Endothelial cell of umbilical vein (primary cell): Measurements from ENCODE around the gene F2RL2. TPM values are rescaled to one million over a fixed set of nuclear protein-coding genes. Genes with fewer than 3 reads are reported as not detected.

Experiments
- BruUV-seq: library from RNA; stranded (reverse); fragments of 400-500 nt; replicated peaks from 2 replicates; lab custom pipeline; 2021; lab: Mats Ljungman, UMichigan
- CTCF ChIA-PET: fragments of 300-600, 350-600 bp; sonication (Branson Sonifier 250); formaldehyde crosslinking; loops from one replicate; lab custom pipeline; 2021; ENCODE audit warnings: antibody characterized with exemption, inconsistent platforms; lab: Charles Lee
- POLR2A ChIA-PET: fragments of 300-600, 350-600 bp; sonication (Branson Sonifier 250); formaldehyde crosslinking; loops from one replicate; lab custom pipeline; 2021; ENCODE audit warnings: antibody characterized with exemption, inconsistent platforms; lab: Charles Lee
- DNase-seq: peaks from one replicate; pipeline ENCODE4 v3.0.0-alpha.2; 2011; ENCODE audit warnings: low read depth, low spot score
- FAIRE-seq: peaks from 2 replicates; lab custom pipeline; 2011; peaks lifted over from hg19 to GRCh38; lab: Jason Lieb, UNC
- H2AFZ ChIP-seq: 2 replicates; pipeline ENCODE4 v1.6.0; 2012; ENCODE audit warnings: low read depth, low read length, control low read depth, inconsistent platforms
- H3K27ac ChIP-seq: 2 replicates; pipeline ENCODE4 v1.5.1; 2011; ENCODE audit warnings: low read depth, mild to moderate bottlenecking, control low read depth, low read length, moderate library complexity; ENCODE audit not compliant: insufficient read depth
- H3K27me3 ChIP-seq, 2 experiments: 2 replicates each; pipeline versions ENCODE4 v1.6.0 to v1.6.1; 2011; ENCODE audit warnings: low read length in 2 of 2, mixed read lengths in 1 of 2; ENCODE audit not compliant: control insufficient read depth in 2 of 2, insufficient read depth in 2 of 2
- H3K36me3 ChIP-seq, 2 experiments: 2 replicates in 1 of 2; 3 replicates in 1 of 2; pipeline ENCODE4 v1.5.1; 2011; ENCODE audit warnings: low read length in 2 of 2, mild to moderate bottlenecking in 1 of 2, moderate library complexity in 1 of 2; ENCODE audit not compliant: control insufficient read depth in 2 of 2, insufficient read depth in 2 of 2; ENCODE audit errors: extremely low read depth in 1 of 2
- H3K4me1 ChIP-seq: 3 replicates; pipeline ENCODE4 v1.5.1; 2011; ENCODE audit warnings: mild to moderate bottlenecking, low read length; ENCODE audit not compliant: control insufficient read depth, insufficient read depth; ENCODE audit errors: extremely low read depth
- H3K4me2 ChIP-seq: 2 replicates; pipeline ENCODE4 v1.6.1; 2011; ENCODE audit warnings: low read length, control low read depth, mixed read lengths; ENCODE audit not compliant: insufficient read depth
- H3K4me3 ChIP-seq, 3 experiments: fragments of 200-600 bp in 1 of 3; sonication (generic), shearing (Covaris generic) in 1 of 3; replicated peaks in 1 of 3; 2 replicates each; pipeline ENCODE4 v1.5.1; 2011 to 2016; ENCODE audit warnings: control low read depth in 3 of 3, low read length in 3 of 3, mild to moderate bottlenecking in 2 of 3, inconsistent platforms in 1 of 3, low read depth in 1 of 3, moderate library complexity in 1 of 3; ENCODE audit not compliant: insufficient read depth in 1 of 3
- H3K79me2 ChIP-seq: 2 replicates; pipeline ENCODE4 v1.6.0; 2012; ENCODE audit warnings: low read length, inconsistent platforms; ENCODE audit not compliant: control insufficient read depth, insufficient read depth
- H3K9ac ChIP-seq: replicated peaks from 2 replicates; pipeline ENCODE3; 2011; ENCODE audit warnings: low read length, control low read depth; ENCODE audit not compliant: insufficient read depth; ENCODE audit errors: extremely low read depth
- H3K9me1 ChIP-seq: replicated peaks from 3 replicates; pipeline ENCODE4 v1.6.0; 2011; ENCODE audit warnings: mild to moderate bottlenecking, low read length; ENCODE audit not compliant: control insufficient read depth, insufficient read depth; ENCODE audit errors: extremely low read depth
- H3K9me3 ChIP-seq: replicated peaks from 2 replicates; pipeline ENCODE4 v1.5.1; 2012; ENCODE audit warnings: low read length, inconsistent platforms; ENCODE audit not compliant: control insufficient read depth, insufficient read depth
- H4K20me1 ChIP-seq: replicated peaks from 2 replicates; pipeline ENCODE3; 2011; ENCODE audit warnings: mild to moderate bottlenecking, low read length; ENCODE audit not compliant: control insufficient read depth, insufficient read depth; ENCODE audit errors: extremely low read depth
- CTCF ChIP-seq, 2 donors: IDR thresholded peaks; 1 replicate in 1 of 2; 2 replicates in 1 of 2; pipeline ENCODE4 v1.5.1; 2011; ENCODE audit warnings: low read length in 2 of 2, mild to moderate bottlenecking in 2 of 2, moderate library complexity in 2 of 2, control low read depth in 1 of 2, inconsistent platforms in 1 of 2, low read depth in 1 of 2; ENCODE audit not compliant: insufficient read depth in 1 of 2; ENCODE audit errors: extremely low read depth in 1 of 2
- EZH2 ChIP-seq: IDR thresholded peaks from 2 replicates; pipeline ENCODE4 v1.6.1; 2012; ENCODE audit warnings: borderline replicate concordance, low read depth, mild to moderate bottlenecking, moderate library complexity, low read length, inconsistent platforms; ENCODE audit not compliant: severe bottlenecking
- FOS ChIP-seq: IDR thresholded peaks from 2 replicates; pipeline ENCODE4 v1.6.1; 2011; ENCODE audit warnings: mild to moderate bottlenecking, low read length, moderate library complexity, borderline replicate concordance; ENCODE audit not compliant: insufficient read depth
- GATA2 ChIP-seq: IDR thresholded peaks from 2 replicates; pipeline ENCODE4 v1.7.0; 2011; ENCODE audit warnings: low read depth, mild to moderate bottlenecking, moderate library complexity, mixed read lengths, low read length; ENCODE audit not compliant: insufficient read length, insufficient read depth
- JUN ChIP-seq: IDR thresholded peaks from 2 replicates; pipeline ENCODE4 v1.6.1; 2011; ENCODE audit warnings: borderline replicate concordance, low read depth; ENCODE audit not compliant: insufficient read length, insufficient read depth
- MYC ChIP-seq: IDR thresholded peaks from one replicate; pipeline ENCODE4 v1.6.1; 2011; ENCODE audit warnings: mild to moderate bottlenecking, low read depth, low read length
- POLR2A ChIP-seq: IDR thresholded peaks from 2 replicates; pipeline ENCODE4 v1.6.1; 2012; ENCODE audit warnings: low read depth, mild to moderate bottlenecking, control low read depth, low read length
- POLR2AphosphoS5 ChIP-seq: IDR thresholded peaks from 2 replicates; pipeline ENCODE4 v1.6.1; 2012; ENCODE audit warnings: low read depth, mild to moderate bottlenecking, control low read depth, low read length, moderate library complexity; ENCODE audit not compliant: insufficient read depth
- dilution Hi-C: fragments of 300-500 bp; cut with MboI; formaldehyde crosslinking; loops from one replicate; pipeline ENCODE4 v1.15.0; 2019; ENCODE audit warnings: low sequenced_read_pairs; ENCODE audit not compliant: extremely low pct_ligation_motif_present
- intact Hi-C: fragments of 100-400 bp; cut with micrococcal nuclease; formaldehyde crosslinking; loops from one replicate; pipeline ENCODE4 v1.10.0; 2022
- polyA plus RNA-seq, 4 experiments: library from polyadenylated mRNA; depleted of rRNA in 3 of 4; stranded (reverse) in 3 of 4; unstranded in 1 of 4; fragments of >200 nt; gene quantifications; 2 replicates each; pipeline versions ENCODE4 v1.2.1 to v1.2.3, GENCODE V29; 2011 to 2012; ENCODE audit warnings: missing spikeins in 1 of 4
- total RNA-seq: library from RNA; stranded (reverse); gene quantifications from 2 replicates; pipeline ENCODE4 v1.2.3, GENCODE V29; 2021
- TF ChIP-seq, protein P1 (sequence below): IDR thresholded peaks from 2 replicates; pipeline ENCODE4 v1.6.1; 2011; ENCODE audit not compliant: insufficient read depth, insufficient read length

The F2RL2 gene
- total and polyA plus RNA-seq, 2 donors (not counting 3 experiments of a cell fraction or from before 2014, with no cell fraction given): 19.8 to 33.3 TPM

- Histone ChIP-seq H3K9me1 (no peaks in the 10 kb centered on the region), H3K27ac (no peak overlapping the region), H3K9ac (no peak overlapping the region), H3K4me1 (no peaks in the 10 kb centered on the region), H3K27me3 (peaks cover 0 to 3% of the 10 kb centered on the region in 2 experiments), H3K4me3 (no peak overlapping the region), H3K9me3 (no peaks in the 10 kb centered on the region), H4K20me1 (no peaks in the 10 kb centered on the region), H3K4me2 (no peak overlapping the region), H2AFZ (no peak overlapping the region), H3K79me2 (no peaks in the 10 kb centered on the region), H3K36me3 (no peaks in the 10 kb centered on the region)
- POLR2A ChIA-PET: no interaction called here
- intact Hi-C loops (no loop called here), dilution Hi-C loops (no loop called here)
- DNase-seq (no peak), FAIRE-seq (no peak)
- TF ChIP-seq POLR2AphosphoS5 (no peak), CTCF (IDR thresholded peaks at IDR 0.05; ENCODE audit: extremely low read depth in 1 of 2, insufficient read depth in 1 of 2, low read depth in 1 of 2, low read length in 2 of 2) (no peak), JUN (no peak), GATA2 (no peak), EZH2 (no peak), FOS (no peak), POLR2A (no peak), MYC (no peak)
- TF ChIP-seq, protein P1, sequence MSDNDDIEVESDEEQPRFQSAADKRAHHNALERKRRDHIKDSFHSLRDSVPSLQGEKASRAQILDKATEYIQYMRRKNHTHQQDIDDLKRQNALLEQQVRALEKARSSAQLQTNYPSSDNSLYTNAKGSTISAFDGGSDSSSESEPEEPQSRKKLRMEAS: no peak
- no TSS peak for BruUV-seq
- CTCF ChIA-PET: no interaction called here
Measured at GRCh38 chr5:76576450-76576849, 46.8 kb downstream of the F2RL2 start.
